H1 (cell line): ENCODE data around the gene RBM34. TPM values are rescaled to one million over a fixed set of nuclear protein-coding genes. Genes with fewer than 3 reads are reported as not detected.
"Not testable (repeated sequence)": the region's sequence is repeated elsewhere in the genome, so short reads cannot be mapped to it uniquely, and the experiment has no call there.

ENCODE experiments used
- CTCF ChIA-PET: fragments of 300-600 bp; sonication (Branson Sonifier 250); formaldehyde crosslinking; loops from one replicate; lab custom pipeline; 2021; ENCODE audit not compliant: partially characterized antibody; lab: Charles Lee
- POLR2A ChIA-PET: fragments of 300-600 bp; sonication (Branson Sonifier 250); formaldehyde crosslinking; loops from one replicate; lab custom pipeline; 2021; ENCODE audit warnings: inconsistent platforms; ENCODE audit not compliant: partially characterized antibody; lab: Charles Lee
- DNase-seq, 2 experiments: peaks; one replicate each; pipeline versions ENCODE4 v3.0.0 to v3.0.0-alpha.2; 2010 to 2022; ENCODE audit warnings: low spot score in 2 of 2, low read depth in 1 of 2, mixed read lengths in 1 of 2
- FAIRE-seq: peaks from 2 replicates; lab custom pipeline; 2011; peaks lifted over from hg19 to GRCh38; lab: Jason Lieb, UNC
- H2AFZ ChIP-seq: 2 replicates; pipeline ENCODE4 v1.8.1; 2012; ENCODE audit warnings: low read length, inconsistent platforms
- H2AK5ac ChIP-seq: 2 replicates; pipeline ENCODE4 v1.6.1; 2013; ENCODE audit warnings: low read depth, low read length
- H2BK120ac ChIP-seq: replicated peaks from 2 replicates; pipeline ENCODE3; 2013; ENCODE audit warnings: low read depth, low read length, inconsistent platforms
- H2BK12ac ChIP-seq: 2 replicates; pipeline ENCODE4 v1.6.1; 2013; ENCODE audit warnings: low read depth, low read length
- H2BK15ac ChIP-seq: 2 replicates; pipeline ENCODE4 v1.6.1; 2013; ENCODE audit warnings: low read length
- H2BK20ac ChIP-seq: 2 replicates; pipeline ENCODE4 v1.6.1; 2013; ENCODE audit warnings: low read length
- H2BK5ac ChIP-seq: 2 replicates; pipeline ENCODE4 v1.6.1; 2013; ENCODE audit warnings: low read depth, low read length
- H3K14ac ChIP-seq: 2 replicates; pipeline ENCODE4 v1.6.1; 2013; ENCODE audit warnings: inconsistent platforms; ENCODE audit not compliant: insufficient read length
- H3K18ac ChIP-seq: 2 replicates; pipeline ENCODE4 v1.6.1; 2013; ENCODE audit warnings: low read length; ENCODE audit errors: extremely low read depth
- H3K23ac ChIP-seq: 2 replicates; pipeline ENCODE4 v1.6.1; 2013; ENCODE audit warnings: inconsistent platforms; ENCODE audit not compliant: insufficient read length
- H3K23me2 ChIP-seq: 2 replicates; pipeline ENCODE4 v1.6.1; 2013; ENCODE audit warnings: low read depth, low read length
- H3K27ac ChIP-seq: 2 replicates; pipeline ENCODE4 v1.6.1; 2011; ENCODE audit warnings: low read depth, low read length, inconsistent platforms
- H3K27me3 ChIP-seq, 4 experiments: replicated peaks in 1 of 4; 1 replicate in 1 of 4; 2 replicates in 3 of 4; pipeline versions ENCODE4 v1.6.1 to v1.8.1; 2011 to 2013; ENCODE audit warnings: low read length in 3 of 4, mild to moderate bottlenecking in 3 of 4, inconsistent platforms in 2 of 4, mixed read lengths in 2 of 4, moderate library complexity in 1 of 4; ENCODE audit not compliant: control insufficient read depth in 3 of 4, insufficient read depth in 3 of 4; ENCODE audit errors: extremely low read depth in 1 of 4
- H3K36me3 ChIP-seq, 4 experiments: 2 replicates each; pipeline versions ENCODE4 v1.6.1 to v1.8.1; 2011 to 2013; ENCODE audit warnings: mild to moderate bottlenecking in 4 of 4, low read length in 3 of 4, moderate library complexity in 2 of 4, control low read depth in 1 of 4, inconsistent platforms in 1 of 4; ENCODE audit not compliant: insufficient read depth in 4 of 4, control insufficient read depth in 2 of 4
- H3K4ac ChIP-seq: replicated peaks from 2 replicates; pipeline ENCODE3; 2013; ENCODE audit warnings: low read length, low read depth, mixed read lengths, inconsistent platforms; ENCODE audit not compliant: insufficient read length
- H3K4me1 ChIP-seq, 4 experiments: replicated peaks in 1 of 4; 1 replicate in 1 of 4; 2 replicates in 3 of 4; pipeline versions ENCODE4 v1.6.1 to v1.8.1; 2011 to 2013; ENCODE audit warnings: low read length in 3 of 4, inconsistent platforms in 2 of 4, mixed read lengths in 1 of 4; ENCODE audit not compliant: insufficient read depth in 4 of 4, control insufficient read depth in 3 of 4
- H3K4me2 ChIP-seq, 2 experiments: 2 replicates each; pipeline versions ENCODE4 v1.6.1 to v1.8.1; 2011 to 2013; ENCODE audit warnings: low read depth in 2 of 2, low read length in 2 of 2, control low read depth in 1 of 2, inconsistent platforms in 1 of 2, mild to moderate bottlenecking in 1 of 2; ENCODE audit not compliant: insufficient read depth in 1 of 2
- H3K4me3 ChIP-seq, 4 experiments: fragments of 200-600, 300-600 bp in 1 of 4; sonication (generic), shearing (Covaris generic), sonication (Bioruptor Twin) in 1 of 4; 2 replicates each; pipeline versions ENCODE4 v1.5.1 to v1.8.1; 2011 to 2016; ENCODE audit warnings: low read length in 4 of 4, low read depth in 3 of 4, control low read depth in 2 of 4, inconsistent platforms in 2 of 4, mild to moderate bottlenecking in 2 of 4, mixed read lengths in 1 of 4, moderate library complexity in 1 of 4; ENCODE audit not compliant: insufficient read depth in 2 of 4; ENCODE audit errors: extremely low read depth in 1 of 4
- H3K56ac ChIP-seq: replicated peaks from 2 replicates; pipeline ENCODE3; 2013; ENCODE audit warnings: low read depth, mild to moderate bottlenecking, mixed read lengths, low read length, inconsistent platforms; ENCODE audit not compliant: insufficient read length
- H3K79me1 ChIP-seq: 2 replicates; pipeline ENCODE4 v1.6.1; 2013; ENCODE audit warnings: low read depth, low read length, control low read depth
- H3K79me2 ChIP-seq, 2 experiments: 2 replicates each; pipeline versions ENCODE4 v1.6.1 to v1.8.1; 2012 to 2013; ENCODE audit warnings: low read length in 2 of 2, mild to moderate bottlenecking in 2 of 2, inconsistent platforms in 1 of 2; ENCODE audit not compliant: insufficient read depth in 2 of 2, control insufficient read depth in 1 of 2
- H3K9ac ChIP-seq, 4 experiments: replicated peaks in 1 of 4; 1 replicate in 1 of 4; 2 replicates in 3 of 4; pipeline versions ENCODE4 v1.6.1 to v1.8.1; 2011 to 2013; ENCODE audit warnings: low read depth in 3 of 4, low read length in 3 of 4, control low read depth in 2 of 4, mild to moderate bottlenecking in 2 of 4, moderate library complexity in 2 of 4, inconsistent platforms in 1 of 4; ENCODE audit errors: extremely low read depth in 1 of 4
- H3K9me3 ChIP-seq, 2 experiments: 2 replicates each; pipeline versions ENCODE4 v1.6.1 to v1.8.1; 2012 to 2013; ENCODE audit warnings: mild to moderate bottlenecking in 2 of 2, moderate library complexity in 2 of 2, control low read depth in 1 of 2, inconsistent platforms in 1 of 2, low read depth in 1 of 2, low read length in 1 of 2, mixed read lengths in 1 of 2; ENCODE audit not compliant: insufficient read depth in 2 of 2
- H4K20me1 ChIP-seq, 2 experiments: replicated peaks in 1 of 2; 2 replicates each; pipeline versions ENCODE3 to v1.8.1; 2011 to 2013; ENCODE audit warnings: inconsistent platforms in 2 of 2, low read length in 2 of 2, mild to moderate bottlenecking in 1 of 2; ENCODE audit not compliant: insufficient read depth in 2 of 2, control insufficient read depth in 1 of 2
- H4K5ac ChIP-seq: 2 replicates; pipeline ENCODE4 v1.6.1; 2013; ENCODE audit warnings: low read length, low read depth, mixed read lengths, inconsistent platforms; ENCODE audit not compliant: insufficient read length
- H4K8ac ChIP-seq: 2 replicates; pipeline ENCODE4 v1.8.0; 2013; ENCODE audit warnings: mild to moderate bottlenecking, moderate library complexity, low read length, inconsistent platforms; ENCODE audit not compliant: insufficient read depth; ENCODE audit errors: extremely low read depth
- H4K91ac ChIP-seq: replicated peaks from 2 replicates; pipeline ENCODE3; 2013; ENCODE audit warnings: low read length, mixed read lengths, inconsistent platforms; ENCODE audit not compliant: insufficient read length
- EP300 ChIP-seq, 2 experiments: IDR thresholded peaks; 1 replicate in 1 of 2; 2 replicates in 1 of 2; pipeline ENCODE4 v1.6.1; 2011 to 2012; ENCODE audit warnings: low read depth in 2 of 2, low read length in 2 of 2, mild to moderate bottlenecking in 2 of 2, borderline replicate concordance in 1 of 2, inconsistent platforms in 1 of 2, moderate library complexity in 1 of 2
- EZH2 ChIP-seq: fragments of 200-600 bp; sonication (generic); IDR thresholded peaks from 2 replicates; pipeline ENCODE4 v1.7.1; 2012; ENCODE audit warnings: low read depth, mild to moderate bottlenecking, moderate library complexity, low read length, inconsistent platforms; ENCODE audit not compliant: severe bottlenecking
- HDAC2 ChIP-seq, 2 experiments: fragments of 300-600 bp in 1 of 2; sonication (generic) in 1 of 2; IDR thresholded peaks; 2 replicates each; pipeline ENCODE4 v1.6.1; 2011 to 2012; ENCODE audit warnings: low read depth in 2 of 2, low read length in 2 of 2, mild to moderate bottlenecking in 2 of 2, moderate library complexity in 2 of 2, borderline replicate concordance in 1 of 2, inconsistent platforms in 1 of 2
- TAF7 ChIP-seq: optimal IDR thresholded peaks from 2 replicates; pipeline ENCODE3; 2011; ENCODE audit warnings: low read depth, mild to moderate bottlenecking, inconsistent platforms, low read length, moderate library complexity, borderline replicate concordance
- WGBS, 2 experiments: shearing (Covaris generic) in 1 of 2; methylation state at CpG; one replicate each; pipeline versions ENCODE4 v1.1.6 to v1.1.7; 2013 to 2015; ENCODE audit warnings: low lambda C conversion rate in 2 of 2, mixed read lengths in 2 of 2, inconsistent platforms in 1 of 2, low coverage in 1 of 2, missing lambda C conversion rate in 1 of 2; ENCODE audit not compliant: insufficient replicate concordance in 2 of 2, insufficient coverage in 1 of 2, insufficient read length in 1 of 2; ENCODE audit errors: extremely low coverage in 1 of 2, missing lambda C conversion rate in 1 of 2; 5-methylcytosine and 5-hydroxymethylcytosine counted together
- polyA plus RNA-seq, 7 experiments: library from polyadenylated mRNA; depleted of rRNA in 3 of 7; stranded (reverse) in 5 of 7; unstranded in 2 of 7; fragments of >200 nt in 5 of 7; fragments of 200-250 nt in 2 of 7; gene quantifications; 1 replicate in 5 of 7; 2 replicates in 1 of 7; 4 replicates in 1 of 7; pipeline versions ENCODE4 v1.2.1 to v1.2.3, GENCODE V29; 2011 to 2013; ENCODE audit warnings: missing spikeins in 2 of 7, mixed read lengths in 2 of 7
- total RNA-seq: library from RNA; stranded (reverse); fragmentation: NEBNext Ultra II Directional; extraction: Animal tissue kit (Norgen Biotek cat#: 25700); gene quantifications from 2 replicates; pipeline ENCODE4 v1.2.1, GENCODE V29; 2021

The RBM34 gene
- total and polyA plus RNA-seq, 2 of the 8 experiments (the other 6 are each of a cell fraction or from before 2014, with no cell fraction given) = 18.8 to 108 TPM

GRCh38 chr1:235098547-235098946 is 62.5 kb downstream of the RBM34 start (continued):
- TF ChIP-seq EP300 (IDR thresholded peaks at IDR 0.05; ENCODE audit: borderline replicate concordance in 1 of 2, low read depth in 2 of 2, low read length in 2 of 2) (no peak), TAF7 (no peak), HDAC2 (IDR thresholded peaks at IDR 0.05; ENCODE audit: borderline replicate concordance in 1 of 2, low read depth in 2 of 2, low read length in 2 of 2) (no peak), EZH2 (no peak)

GRCh38 chr1:235097501-235097900 is 63.5 kb downstream of the RBM34 start:
- not testable (repeated sequence) for H4K8ac ChIP-seq
- CTCF ChIA-PET = interaction anchor here (0.6 to 8.5 kb wide), 4 partner anchors 9 to 632 kb away, joined by 3 to 68 read pairs (median 4); no protein-coding TSS in a partner anchor

More at GRCh38 chr1:235097501-235097900, 63.5 kb downstream of the RBM34 start:
- FAIRE-seq, H3K4ac ChIP-seq, H3K56ac ChIP-seq, H3K79me1 ChIP-seq, H2BK15ac ChIP-seq, H3K18ac ChIP-seq, H2BK12ac ChIP-seq, H3K36me3 ChIP-seq, H3K14ac ChIP-seq, H2BK120ac ChIP-seq, DNase-seq, H2BK5ac ChIP-seq, H3K4me1 ChIP-seq, H2AK5ac ChIP-seq, H3K4me3 ChIP-seq, H3K4me2 ChIP-seq, H4K5ac ChIP-seq, H2BK20ac ChIP-seq, H3K23me2 ChIP-seq, H4K91ac ChIP-seq, POLR2A ChIA-PET, H2AFZ ChIP-seq, H3K9ac ChIP-seq, H3K23ac ChIP-seq, H3K27ac ChIP-seq, H3K27me3 ChIP-seq, H3K79me2 ChIP-seq, H3K9me3 ChIP-seq, H4K20me1 ChIP-seq: not testable (repeated sequence)
- WGBS, 2 experiments = 94% methylated on average over 14 of the region's 14 CpGs; no CpG with 5 or more reads in 1 of the 2 experiments
